Glutamatergic neuron (in vitro differentiated cells): ENCODE measurements around the gene ADAR. TPM values are rescaled to one million over a fixed set of nuclear protein-coding genes. Genes with fewer than 3 reads are reported as not detected.

Experiments used
- DNase-seq: peaks from one replicate; pipeline ENCODE4 v3.0.0; 2022
- H3K27ac Mint-ChIP-seq: one replicate; pipeline ENCODE4 v1.8.0; 2020; ENCODE audit warnings: mild to moderate bottlenecking, mixed read lengths, inconsistent platforms; ENCODE audit not compliant: unreplicated experiment
- H3K27me3 Mint-ChIP-seq: one replicate; pipeline ENCODE4 v1.8.0; 2020; ENCODE audit warnings: mild to moderate bottlenecking, moderate library complexity, mixed read lengths, inconsistent platforms; ENCODE audit not compliant: unreplicated experiment
- H3K36me3 Mint-ChIP-seq: one replicate; pipeline ENCODE4 v1.8.0; 2020; ENCODE audit warnings: mild to moderate bottlenecking, mixed read lengths, inconsistent platforms; ENCODE audit not compliant: unreplicated experiment
- H3K4me1 Mint-ChIP-seq: one replicate; pipeline ENCODE4 v1.8.0; 2020; ENCODE audit warnings: mild to moderate bottlenecking, low read depth, mixed read lengths, inconsistent platforms; ENCODE audit not compliant: unreplicated experiment
- H3K4me3 Mint-ChIP-seq: one replicate; pipeline ENCODE4 v1.8.0; 2020; ENCODE audit warnings: mild to moderate bottlenecking, mixed read lengths, inconsistent platforms; ENCODE audit not compliant: unreplicated experiment
- H3K9me3 Mint-ChIP-seq: one replicate; pipeline ENCODE4 v1.8.0; 2020; ENCODE audit warnings: mild to moderate bottlenecking, moderate library complexity, mixed read lengths, inconsistent platforms; ENCODE audit not compliant: unreplicated experiment
- CTCF ChIP-seq: fragments of 200-600 bp; sonication (generic); IDR thresholded peaks from one replicate; pipeline ENCODE4 v1.5.0; 2021; ENCODE audit not compliant: partially characterized antibody, unreplicated experiment
- total RNA-seq: library from RNA; stranded (reverse); fragmentation: NEBNext Ultra II Directional; extraction: Animal tissue kit (Norgen Biotek cat#: 25700); gene quantifications from one replicate; pipeline ENCODE4 v1.2.1, GENCODE V29; 2021; ENCODE audit not compliant: unreplicated experiment

Gene ADAR
- total RNA-seq, 1 donor from 2014 or later: 166 TPM

GRCh38 chr1:154639876-154640275 is 31.9 kb upstream of the ADAR start:
- H3K9me3 Mint-ChIP-seq: peaks cover 8% of the 10 kb centered on the region
- H3K36me3 Mint-ChIP-seq: peaks cover 11% of the 10 kb centered on the region
- no peak overlapping the region for H3K4me3 Mint-ChIP-seq
- no peaks in the 10 kb centered on the region for H3K4me1 Mint-ChIP-seq
- H3K27me3 Mint-ChIP-seq: no peaks in the 10 kb centered on the region
- no peak overlapping the region for H3K27ac Mint-ChIP-seq
- TF ChIP-seq CTCF: no peak
- DNase-seq: no peak

GRCh38 chr1:154635171-154635570 is 27.2 kb upstream of the ADAR start:
- TF ChIP-seq CTCF: no peak
- Mint-ChIP-seq H3K27ac (no peak overlapping the region), H3K9me3 (peaks cover 8% of the 10 kb centered on the region), H3K4me1 (no peaks in the 10 kb centered on the region), H3K27me3 (no peaks in the 10 kb centered on the region), H3K4me3 (no peak overlapping the region), H3K36me3 (peaks cover 16% of the 10 kb centered on the region)
- no peak for DNase-seq

GRCh38 chr1:154629675-154630073 is 21.7 kb upstream of the ADAR start:
- Mint-ChIP-seq H3K27me3 (peaks cover 8% of the 10 kb centered on the region), H3K4me1 (peaks cover 14% of the 10 kb centered on the region), H3K36me3 (peaks cover 14% of the 10 kb centered on the region), H3K27ac (no peak overlapping the region), H3K9me3 (peaks cover 17% of the 10 kb centered on the region), H3K4me3 (no peak overlapping the region)
- DNase-seq: no peak
- no peak for TF ChIP-seq CTCF

GRCh38 chr1:154629061-154629674 is 21.2 kb upstream of the ADAR start:
- peaks cover 14% of the 10 kb centered on the region for H3K4me1 Mint-ChIP-seq
- no peak overlapping the region for H3K4me3 Mint-ChIP-seq
- no peak for TF ChIP-seq CTCF
- peak overlapping the region; percentile 16 for H3K27ac Mint-ChIP-seq
- H3K36me3 Mint-ChIP-seq: peaks cover 14% of the 10 kb centered on the region
- peaks cover 8% of the 10 kb centered on the region for H3K27me3 Mint-ChIP-seq
- DNase-seq: no peak
- peaks cover 17% of the 10 kb centered on the region for H3K9me3 Mint-ChIP-seq

- Mint-ChIP-seq H3K9me3 (peaks cover 17% of the 10 kb centered on the region), H3K36me3 (peaks cover 14% of the 10 kb centered on the region), H3K4me1 (peaks cover 15% of the 10 kb centered on the region), H3K27ac (peak overlapping the region; percentile 100), H3K4me3 (peak overlapping the region; percentile 100), H3K27me3 (peaks cover 10% of the 10 kb centered on the region)
- no peak for DNase-seq
- TF ChIP-seq CTCF: no peak
Measured at GRCh38 chr1:154628121-154628405, 20.1 kb upstream of the ADAR start.
